HG02623 (cell line): ENCODE data around the gene DRD2.
A peak's percentile ranks its signal among the peaks of the same experiment; 100 is the strongest.

ENCODE experiments used
- ATAC-seq: cut with Tn5 transposase; IDR thresholded peaks from one replicate; pipeline ENCODE4 v1.9.1; 2021; ENCODE audit warnings: moderate library complexity; ENCODE audit not compliant: unreplicated experiment

Gene DRD2

DNA sequence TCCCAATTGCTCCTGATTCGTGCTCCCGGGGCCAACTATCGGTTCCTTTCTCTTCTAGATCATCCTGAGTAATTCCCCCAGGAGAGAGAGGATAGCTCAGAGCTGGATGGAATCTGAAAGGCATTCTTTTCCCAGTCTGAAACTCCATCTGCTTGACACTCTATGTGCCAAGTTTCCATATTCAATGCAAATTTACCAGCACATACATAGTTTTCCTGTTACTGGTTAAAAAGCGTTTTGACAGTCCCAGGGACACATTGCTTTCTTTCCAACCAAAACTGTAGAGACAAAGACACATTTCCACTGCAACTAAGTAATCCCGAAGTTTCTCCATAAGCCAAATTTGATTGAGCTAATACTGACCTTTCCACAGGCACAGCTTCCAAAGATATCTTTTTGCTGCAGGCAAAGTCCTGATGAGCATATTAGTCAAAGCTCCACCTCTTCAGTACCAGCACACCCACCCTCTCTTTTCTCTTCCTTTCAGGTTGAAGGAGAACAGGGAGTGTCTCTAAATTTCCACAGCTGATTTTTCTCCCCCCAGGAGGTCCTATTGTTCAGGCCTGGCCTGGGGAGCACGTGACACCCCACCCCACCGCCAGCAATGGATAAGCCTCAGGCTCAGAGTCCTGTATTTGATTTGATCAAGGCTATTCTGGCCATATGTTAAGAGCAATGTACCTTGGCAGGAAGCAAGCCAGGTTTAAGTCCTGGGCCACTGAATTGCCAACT is 97.4 kb downstream of the DRD2 start:
- no peak for ATAC-seq

DNA sequence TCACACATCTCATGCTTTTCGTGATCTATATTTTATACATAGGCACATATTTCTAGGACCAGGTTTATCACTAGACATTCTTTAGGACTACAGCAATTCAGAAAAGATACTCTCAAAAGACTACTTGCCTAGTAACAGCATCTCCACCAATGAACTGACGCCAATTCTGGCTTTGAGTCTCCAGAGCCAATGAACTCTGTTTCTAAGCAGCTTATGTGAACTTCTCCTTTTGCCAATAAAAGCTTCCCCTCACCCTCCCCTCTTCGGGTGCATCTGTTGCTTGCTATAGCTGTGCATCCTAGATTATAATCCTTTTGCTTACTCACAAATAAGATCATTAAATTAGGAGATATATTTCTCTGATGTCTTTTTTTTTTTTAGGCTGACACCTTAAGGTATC is 99.0 kb downstream of the DRD2 start:
- ATAC-seq, result peak; percentile 53

DNA sequence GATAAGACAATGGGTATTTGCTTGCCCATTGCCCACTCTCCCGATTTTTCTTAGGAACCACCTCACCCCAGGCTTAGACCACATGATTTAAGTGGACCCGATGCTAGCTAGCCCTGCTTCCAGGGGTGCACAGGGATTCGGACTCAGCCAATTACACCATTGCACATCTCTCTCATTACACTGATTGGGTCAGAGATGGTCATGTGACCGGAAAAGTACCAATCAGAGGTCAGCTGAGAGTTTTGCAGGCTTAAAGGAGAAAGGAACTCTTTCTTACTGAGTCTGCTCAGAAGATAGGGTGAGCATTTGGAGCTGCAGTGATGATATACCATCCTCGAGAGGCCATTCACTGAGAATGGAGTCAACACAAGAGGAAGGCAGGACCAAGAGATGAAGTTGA is 99.8 kb downstream of the DRD2 start:
- no peak for ATAC-seq

DNA sequence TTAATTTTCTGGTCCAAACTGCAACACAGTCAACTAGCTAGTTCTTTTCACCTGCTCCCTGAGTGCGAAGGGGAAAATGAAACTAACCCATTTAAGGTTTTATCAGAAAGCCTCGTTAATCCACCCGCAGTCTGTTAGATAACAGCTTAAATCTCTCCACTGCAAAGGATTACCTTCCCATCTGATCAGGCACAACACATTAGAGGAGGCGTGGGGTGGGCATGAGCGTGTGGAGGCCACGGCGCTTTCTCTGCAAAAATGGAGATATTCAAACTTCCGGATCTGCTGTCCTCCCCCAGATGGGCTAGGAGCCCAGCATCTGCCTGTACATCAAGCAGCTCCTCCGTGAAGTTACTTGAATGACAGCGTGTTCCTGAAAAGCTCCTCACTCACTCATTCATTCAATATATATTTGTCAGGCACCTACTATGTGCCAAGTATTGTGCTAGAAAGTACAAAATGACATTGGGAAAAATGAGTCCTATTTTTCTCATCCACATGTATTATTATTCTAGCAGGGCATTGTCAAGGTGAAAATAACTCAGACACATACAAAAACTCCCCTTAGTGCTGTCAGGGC is 101.1 kb downstream of the DRD2 start:
- ATAC-seq, result no peak

DNA sequence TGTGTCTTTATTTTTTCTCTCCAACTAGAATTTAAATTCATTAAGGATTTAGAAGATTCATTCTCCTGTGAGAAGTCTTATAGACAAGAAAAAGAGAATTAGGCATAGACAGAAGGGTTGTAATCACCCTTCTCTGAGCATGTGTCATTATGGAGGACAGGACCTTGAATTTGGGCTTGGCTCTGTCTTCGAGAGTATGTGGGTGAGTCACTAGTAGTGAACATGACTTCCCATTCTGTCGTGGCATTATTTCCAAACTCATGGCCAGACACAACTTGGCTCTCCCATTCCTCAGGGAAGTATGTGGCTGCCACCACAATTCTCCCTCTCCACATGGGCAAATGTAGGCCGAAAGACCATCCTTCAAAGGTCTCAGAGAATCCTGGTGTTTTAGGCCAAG is 101.9 kb downstream of the DRD2 start:
- ATAC-seq, result no peak

DNA sequence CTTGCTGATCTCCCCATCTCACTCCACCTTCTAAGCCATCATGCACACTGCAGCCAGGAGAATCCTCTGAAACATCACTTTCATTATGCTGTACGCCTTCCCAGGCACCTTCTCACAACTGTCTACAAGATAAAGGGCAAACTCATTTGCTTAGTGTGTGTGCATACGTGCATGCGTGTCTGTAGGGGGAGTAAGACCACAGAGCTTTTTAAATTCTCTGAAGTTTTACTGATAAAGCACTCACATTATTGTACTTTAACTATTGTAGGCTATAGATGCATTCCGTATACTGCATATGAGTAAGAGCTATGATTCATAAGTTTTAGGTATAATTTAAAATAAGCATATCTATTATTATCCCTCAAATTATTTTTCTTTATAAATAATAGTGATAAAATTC is 102.9 kb downstream of the DRD2 start:
- no peak for ATAC-seq

DNA sequence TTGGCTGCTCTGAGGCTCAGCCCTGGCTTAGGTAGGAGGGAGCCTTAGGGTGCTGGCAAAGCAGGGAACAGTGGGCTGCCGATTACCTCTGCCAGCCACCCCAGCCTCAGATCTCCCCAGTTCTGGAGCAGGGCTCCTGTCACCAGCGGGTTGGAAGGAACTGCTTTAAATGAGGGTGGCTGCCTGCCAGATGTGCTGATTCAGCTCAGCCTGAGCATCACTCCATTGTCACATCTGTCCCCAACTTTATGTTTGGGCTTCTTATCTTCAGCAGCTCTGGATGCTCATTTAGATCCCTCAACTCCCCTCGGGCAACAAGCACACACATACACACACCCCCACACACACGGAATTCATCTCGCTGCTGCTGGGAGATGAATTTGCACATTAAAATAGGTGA is 104.6 kb downstream of the DRD2 start:
- ATAC-seq, result no peak

DNA sequence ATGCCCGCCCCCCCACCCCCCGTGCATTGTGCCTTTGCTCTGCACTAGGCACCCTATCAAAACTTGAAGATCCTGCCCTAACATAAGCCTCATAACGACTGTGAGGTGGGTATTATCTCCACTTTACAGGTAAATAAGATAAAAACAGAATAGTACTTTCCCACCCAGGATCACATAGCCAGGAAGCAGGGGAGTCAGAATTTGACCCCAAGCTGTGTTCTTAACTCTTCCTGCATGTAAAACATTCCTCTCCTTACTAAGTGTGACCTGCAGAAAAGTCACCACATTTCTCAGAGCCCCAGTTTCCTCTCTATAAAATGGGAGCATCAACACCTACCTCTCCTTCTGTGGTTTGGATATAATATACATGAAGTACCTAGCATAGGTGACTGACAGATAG is 105.8 kb downstream of the DRD2 start:
- ATAC-seq, result no peak

DNA sequence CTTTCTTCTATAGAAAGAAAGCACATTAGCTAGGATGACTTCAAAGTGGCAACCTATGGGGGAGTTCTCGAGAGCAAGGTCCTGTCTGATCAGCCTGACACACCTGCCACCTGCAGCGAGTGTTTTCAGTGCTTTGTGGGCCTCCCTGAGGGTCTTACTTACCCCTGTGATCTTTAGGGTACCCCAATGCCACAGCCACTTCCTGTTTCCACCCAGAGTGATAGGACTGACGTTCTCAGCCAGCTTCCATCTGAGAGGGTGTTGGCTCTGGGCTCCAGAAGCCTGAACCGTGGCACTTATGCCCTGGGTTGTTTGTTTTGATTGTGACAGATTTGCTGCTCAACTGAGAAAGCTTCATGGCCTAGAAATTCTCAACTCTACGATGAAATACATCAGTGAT is 109.3 kb downstream of the DRD2 start:
- no peak for ATAC-seq

DNA sequence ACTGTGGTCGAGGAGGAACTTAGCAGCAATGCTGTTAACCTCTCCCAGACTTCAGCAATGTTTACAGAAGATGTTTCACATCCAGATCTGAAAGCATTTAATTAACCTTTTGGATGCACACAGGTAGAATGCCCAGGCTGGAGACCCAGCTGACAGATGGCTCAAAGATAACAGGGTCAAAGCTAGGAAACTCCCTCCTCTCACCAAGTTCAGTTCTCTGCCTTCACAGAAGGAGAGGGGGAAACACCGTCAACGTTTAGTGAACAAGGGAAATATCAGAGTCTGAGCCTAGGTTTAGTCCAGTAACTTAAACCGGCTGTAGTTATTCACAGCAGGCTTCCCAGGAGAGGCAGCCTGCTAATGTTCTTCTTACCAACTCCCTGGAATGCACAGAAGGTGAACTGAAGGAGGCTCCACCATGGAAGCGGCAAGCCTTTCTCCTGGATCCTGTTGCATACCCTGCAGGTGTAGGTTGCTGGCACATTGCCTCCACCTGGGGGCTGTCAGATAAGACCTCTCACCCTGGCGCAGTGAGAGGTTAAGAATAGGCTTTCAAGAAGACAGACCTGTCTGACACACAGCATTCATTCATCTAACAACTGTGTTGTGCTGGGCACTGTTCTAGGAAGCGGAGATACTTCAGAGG is 111.1 kb downstream of the DRD2 start:
- no peak for ATAC-seq

DNA sequence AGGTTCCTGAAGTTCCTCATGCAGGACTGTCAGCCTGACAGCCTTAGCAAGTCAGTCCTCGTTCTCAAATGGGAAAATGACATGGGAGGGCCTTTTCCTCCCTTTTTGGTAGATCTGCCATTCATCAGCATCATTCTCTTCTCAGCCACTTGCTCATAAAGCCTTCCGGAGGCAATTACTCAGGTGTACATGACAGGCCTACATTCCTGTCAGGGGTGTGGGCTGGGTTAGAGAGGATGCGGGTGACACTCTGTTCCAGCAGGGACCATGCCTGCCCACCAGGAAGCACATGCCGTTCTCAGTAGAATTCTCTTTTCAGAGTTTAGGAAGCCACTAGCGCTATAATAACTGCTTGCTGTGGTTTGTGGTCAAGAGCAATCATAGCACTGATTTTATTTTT is 111.8 kb downstream of the DRD2 start:
- ATAC-seq, result no peak
